ENCODE data around the gene CTNNA3.

CTNNA3 gene

DNA sequence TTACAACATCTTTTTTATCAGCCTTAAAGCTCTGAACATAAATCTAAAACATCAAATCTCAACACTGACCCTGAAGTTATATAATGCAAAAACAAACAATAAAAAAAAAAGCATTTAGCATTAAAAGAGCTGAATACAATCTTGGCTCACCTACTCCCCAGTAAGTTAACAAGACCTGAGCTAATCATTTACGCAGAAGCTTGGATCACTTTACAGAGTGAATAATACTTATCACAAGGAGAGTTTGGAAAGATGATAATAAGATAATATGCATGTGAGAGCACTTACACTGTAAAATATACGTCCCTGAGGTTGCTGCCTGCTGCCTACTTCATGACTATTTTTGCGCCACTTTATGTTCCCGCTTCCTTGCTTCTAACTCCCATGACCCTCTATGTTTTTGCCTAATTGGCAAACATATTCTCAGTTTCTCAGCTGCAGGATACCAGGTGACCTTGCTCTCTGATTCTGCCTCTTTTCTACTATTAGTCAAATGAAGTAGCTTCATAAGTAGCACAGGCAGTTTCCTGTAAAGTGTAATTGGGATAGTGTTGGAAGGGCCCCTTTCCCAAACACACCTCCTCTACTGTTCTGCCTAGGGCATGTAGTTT is 436.6 kb downstream of the CTNNA3 start:
- TF ChIP-seq, protein P1, sequence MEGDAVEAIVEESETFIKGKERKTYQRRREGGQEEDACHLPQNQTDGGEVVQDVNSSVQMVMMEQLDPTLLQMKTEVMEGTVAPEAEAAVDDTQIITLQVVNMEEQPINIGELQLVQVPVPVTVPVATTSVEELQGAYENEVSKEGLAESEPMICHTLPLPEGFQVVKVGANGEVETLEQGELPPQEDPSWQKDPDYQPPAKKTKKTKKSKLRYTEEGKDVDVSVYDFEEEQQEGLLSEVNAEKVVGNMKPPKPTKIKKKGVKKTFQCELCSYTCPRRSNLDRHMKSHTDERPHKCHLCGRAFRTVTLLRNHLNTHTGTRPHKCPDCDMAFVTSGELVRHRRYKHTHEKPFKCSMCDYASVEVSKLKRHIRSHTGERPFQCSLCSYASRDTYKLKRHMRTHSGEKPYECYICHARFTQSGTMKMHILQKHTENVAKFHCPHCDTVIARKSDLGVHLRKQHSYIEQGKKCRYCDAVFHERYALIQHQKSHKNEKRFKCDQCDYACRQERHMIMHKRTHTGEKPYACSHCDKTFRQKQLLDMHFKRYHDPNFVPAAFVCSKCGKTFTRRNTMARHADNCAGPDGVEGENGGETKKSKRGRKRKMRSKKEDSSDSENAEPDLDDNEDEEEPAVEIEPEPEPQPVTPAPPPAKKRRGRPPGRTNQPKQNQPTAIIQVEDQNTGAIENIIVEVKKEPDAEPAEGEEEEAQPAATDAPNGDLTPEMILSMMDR (IDR thresholded peaks at IDR 0.05): no peak

DNA sequence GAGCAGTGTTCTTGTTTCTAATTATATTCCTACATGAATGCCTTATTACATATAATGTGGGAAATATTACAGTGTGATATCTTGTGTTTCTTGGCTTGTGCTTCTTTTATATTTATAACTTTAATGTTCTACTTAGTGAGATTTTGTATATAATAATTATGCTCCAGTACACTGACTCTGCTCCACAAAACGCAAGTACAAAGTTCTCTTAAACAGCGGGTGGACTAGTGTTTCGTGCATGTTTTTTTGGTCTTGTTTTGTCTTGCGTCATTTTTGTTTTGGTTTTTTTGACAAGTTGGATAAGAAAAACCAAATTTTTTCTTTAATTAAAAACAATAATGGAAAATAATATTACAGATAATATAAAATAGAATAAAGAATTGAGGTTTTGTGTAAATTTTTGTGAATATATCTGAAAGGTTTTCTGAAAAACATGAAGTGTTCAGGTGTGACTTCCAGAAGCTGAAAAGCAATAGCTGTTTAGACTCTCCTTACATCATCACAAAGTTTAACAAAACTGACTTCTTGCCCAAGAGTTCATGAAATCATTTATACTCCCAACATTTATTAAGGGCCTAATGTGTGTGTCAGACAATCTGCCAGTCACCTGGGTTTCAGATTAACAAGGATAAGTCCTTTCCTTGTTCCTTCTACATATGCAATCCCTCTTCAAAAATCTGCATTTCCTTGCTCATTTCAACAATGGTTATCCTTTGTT is 438.4 kb downstream of the CTNNA3 start:
- TF ChIP-seq, protein P1 (IDR thresholded peaks at IDR 0.05): no peak

DNA sequence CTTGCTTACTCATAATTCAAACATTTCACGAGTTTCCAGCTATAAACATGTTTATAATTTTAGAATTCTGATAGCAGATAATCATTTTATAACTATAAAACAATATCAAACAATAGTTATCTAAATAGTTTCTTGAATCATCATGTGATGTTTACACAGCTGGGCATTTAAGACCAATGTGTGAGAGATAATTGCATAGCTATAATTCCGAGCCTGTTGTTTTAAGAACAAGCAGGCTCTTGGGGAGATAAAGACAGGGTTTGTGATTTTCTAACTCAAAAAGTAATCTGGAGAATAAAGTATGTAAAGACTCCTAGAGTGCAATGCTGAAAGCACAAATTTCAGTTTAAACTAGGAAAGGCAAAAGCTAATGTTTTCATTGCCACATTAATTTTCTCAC is 439.0 kb downstream of the CTNNA3 start:
- TF ChIP-seq, protein P1 (IDR thresholded peaks at IDR 0.05): no peak

DNA sequence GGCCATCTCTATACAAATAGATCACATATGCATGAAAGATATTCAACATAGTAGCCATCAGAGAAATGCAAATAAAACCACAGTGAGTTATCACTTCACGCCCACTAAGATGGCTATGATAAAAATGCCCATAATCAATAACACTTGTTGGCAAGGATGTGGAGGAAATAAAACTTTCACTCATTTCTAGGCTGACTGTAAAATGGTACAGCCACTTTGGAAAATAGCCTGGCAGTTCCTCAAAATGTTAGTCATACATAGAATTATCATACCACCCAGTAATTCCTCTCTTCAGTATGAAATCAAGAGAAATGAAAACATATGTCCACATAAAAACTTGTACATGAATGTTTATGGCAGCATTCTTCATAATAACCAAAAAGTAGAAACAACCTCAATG is 445.3 kb downstream of the CTNNA3 start:
- TF ChIP-seq, protein P1 (IDR thresholded peaks at IDR 0.05): no peak

DNA sequence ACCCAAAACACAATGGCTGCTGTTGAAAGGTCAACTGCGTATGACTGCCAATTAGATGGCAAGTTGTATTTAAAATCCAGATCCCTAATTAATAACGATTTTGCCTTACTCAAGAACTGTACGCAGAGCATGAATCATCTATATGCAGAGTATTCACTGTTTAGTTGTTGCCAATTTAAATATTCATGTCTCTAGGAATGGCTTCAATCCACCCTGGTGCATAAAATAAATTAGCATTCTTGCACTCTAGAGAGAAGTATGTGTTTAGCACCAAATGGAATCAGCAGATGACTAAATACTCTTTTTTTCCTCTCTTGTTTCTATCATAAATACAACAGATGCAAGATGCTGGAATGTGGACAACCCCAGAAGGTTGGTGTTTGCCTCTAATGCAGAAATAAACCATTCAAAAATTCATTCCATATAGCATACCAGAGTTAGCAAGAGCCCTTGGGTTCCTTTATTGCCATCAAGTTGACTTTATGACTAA is 449.9 kb downstream of the CTNNA3 start:
- TF ChIP-seq, protein P1 (IDR thresholded peaks at IDR 0.05): no peak

DNA sequence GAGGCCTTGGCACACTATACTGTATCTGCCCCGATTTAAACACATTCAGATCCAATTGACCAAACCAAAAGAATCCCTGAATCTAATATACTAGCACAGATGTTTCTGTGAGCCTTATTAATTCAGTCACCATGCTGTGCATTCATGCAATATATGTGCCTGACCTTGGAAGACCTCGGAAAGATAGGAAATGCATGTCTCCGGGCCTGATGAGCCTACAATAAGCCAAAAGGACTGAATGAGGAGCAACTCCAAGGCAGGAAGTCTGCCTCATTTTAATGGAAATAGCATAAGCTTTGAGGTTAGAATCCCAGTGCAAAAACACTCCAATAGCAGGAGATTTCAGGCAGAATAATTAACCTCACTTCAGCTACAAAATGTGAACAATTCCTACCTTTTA is 453.5 kb downstream of the CTNNA3 start:
- TF ChIP-seq, protein P1 (IDR thresholded peaks at IDR 0.05): no peak

DNA sequence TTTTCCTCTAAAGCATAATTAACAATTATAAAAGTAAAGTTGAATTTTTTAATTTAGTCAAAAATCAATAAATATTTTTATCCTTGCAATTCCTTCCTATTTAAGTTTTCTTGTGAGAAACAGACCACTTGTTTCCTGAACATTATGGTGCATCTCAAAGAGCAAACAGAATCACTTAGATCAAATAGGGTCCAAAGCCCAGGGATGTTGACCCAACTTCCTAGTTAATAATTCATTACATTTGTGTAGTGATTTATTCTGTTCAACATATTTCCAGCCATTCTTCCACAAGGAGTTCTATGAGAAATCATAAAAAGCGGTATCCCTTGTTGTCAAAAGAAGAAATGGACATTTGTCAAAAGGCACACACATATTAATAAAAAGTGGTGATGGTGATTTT is 454.5 kb downstream of the CTNNA3 start:
- TF ChIP-seq, protein P1 (IDR thresholded peaks at IDR 0.05): no peak

Measured in LNCAP (cell line).